NB4 (cell line): ENCODE results near the gene ASNSD1.
"Not testable (repeated sequence)": the region's sequence is repeated elsewhere in the genome, so short reads cannot be mapped to it uniquely, and the experiment has no call there.

Experiments
- DNase-seq: peaks from one replicate; pipeline ENCODE4 v3.0.0; 2010; ENCODE audit warnings: low read depth
- H3K4me3 ChIP-seq: one replicate; pipeline ENCODE4 v1.5.1; 2011; ENCODE audit warnings: mild to moderate bottlenecking, low read depth, low read length, moderate library complexity
- CTCF ChIP-seq: IDR thresholded peaks from one replicate; pipeline ENCODE4 v1.5.1; 2012; ENCODE audit warnings: low read depth, low read length
- MYC ChIP-seq: IDR thresholded peaks from 2 replicates; pipeline ENCODE4 v1.6.1; 2011; ENCODE audit warnings: low read depth, low read length
- POLR2A ChIP-seq: IDR thresholded peaks from 2 replicates; pipeline ENCODE4 v1.6.1; 2011; ENCODE audit warnings: mild to moderate bottlenecking; ENCODE audit not compliant: insufficient read length; ENCODE audit errors: extremely low read depth
- TF ChIP-seq, protein P1 (sequence below): IDR thresholded peaks from 2 replicates; pipeline ENCODE4 v1.6.1; 2011; ENCODE audit warnings: low read depth, low read length

The ASNSD1 gene

GRCh38 chr2:189660803-189661147 is 484 bp upstream of the ASNSD1 start:
- DNase-seq, result no peak
- peak overlapping the region; percentile 41 for H3K4me3 ChIP-seq
- no peak for TF ChIP-seq POLR2A
- no peak for TF ChIP-seq MYC
- TF ChIP-seq, protein P1, sequence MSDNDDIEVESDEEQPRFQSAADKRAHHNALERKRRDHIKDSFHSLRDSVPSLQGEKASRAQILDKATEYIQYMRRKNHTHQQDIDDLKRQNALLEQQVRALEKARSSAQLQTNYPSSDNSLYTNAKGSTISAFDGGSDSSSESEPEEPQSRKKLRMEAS, result no peak

DNA sequence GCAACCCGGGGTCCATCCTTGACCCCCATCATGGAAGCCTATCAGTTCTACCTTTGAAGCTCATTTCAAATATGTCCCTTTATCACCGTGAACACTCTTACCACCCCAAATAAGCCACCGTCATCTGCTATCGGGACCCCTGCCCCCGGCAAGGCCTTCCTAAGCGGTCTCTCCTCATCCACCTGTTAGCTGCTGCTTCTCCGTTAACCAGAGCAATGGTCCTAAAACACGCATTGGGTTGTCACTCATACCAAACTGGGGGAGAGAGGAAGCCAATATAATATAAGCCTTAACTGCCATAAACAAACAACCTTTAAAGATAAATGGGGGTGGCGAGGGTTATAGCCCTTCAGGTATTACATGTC is 680 bp downstream of the ASNSD1 start:
- DNase-seq, result peak; percentile 26
- peak overlapping the region; percentile 97 for H3K4me3 ChIP-seq
- TF ChIP-seq POLR2A (no peak), CTCF (no peak), MYC (no peak)
- TF ChIP-seq, protein P1, result no peak

GRCh38 chr2:189662669-189663226 is 1.5 kb downstream of the ASNSD1 start:
- DNase-seq, result no peak
- peak overlapping the region; percentile 97 for H3K4me3 ChIP-seq
- TF ChIP-seq CTCF (no peak), POLR2A (no peak), MYC (no peak)
- TF ChIP-seq, protein P1, result no peak

- H3K4me3 ChIP-seq, result peak overlapping the region; percentile 37
- DNase-seq, result not testable (repeated sequence)
Observed at GRCh38 chr2:189663319-189663718, 2.1 kb downstream of the ASNSD1 start.

DNA sequence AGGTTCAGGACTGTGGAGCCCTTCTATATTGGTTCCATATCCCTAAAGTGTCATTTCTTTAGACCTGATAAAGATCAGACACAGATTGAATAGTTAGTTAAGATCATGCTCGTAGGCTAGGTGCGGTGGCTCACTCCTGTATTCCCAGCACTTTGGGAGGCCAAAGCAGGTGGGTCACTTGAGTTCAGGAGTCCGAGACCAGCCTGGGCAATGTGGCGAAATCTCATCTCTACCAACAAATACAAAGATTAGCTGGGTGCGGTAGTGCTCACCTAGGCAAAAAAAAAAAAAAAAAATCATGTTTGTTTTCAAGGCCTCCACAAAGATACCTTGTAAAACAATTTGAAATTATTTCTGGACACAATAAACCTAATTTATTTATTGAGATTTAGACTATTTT is 8.7 kb downstream of the ASNSD1 start:
- no peak overlapping the region for H3K4me3 ChIP-seq
- TF ChIP-seq MYC, result no peak
- TF ChIP-seq CTCF, result no peak
- TF ChIP-seq, protein P1, result no peak
- TF ChIP-seq POLR2A, result no peak
- no peak for DNase-seq

DNA sequence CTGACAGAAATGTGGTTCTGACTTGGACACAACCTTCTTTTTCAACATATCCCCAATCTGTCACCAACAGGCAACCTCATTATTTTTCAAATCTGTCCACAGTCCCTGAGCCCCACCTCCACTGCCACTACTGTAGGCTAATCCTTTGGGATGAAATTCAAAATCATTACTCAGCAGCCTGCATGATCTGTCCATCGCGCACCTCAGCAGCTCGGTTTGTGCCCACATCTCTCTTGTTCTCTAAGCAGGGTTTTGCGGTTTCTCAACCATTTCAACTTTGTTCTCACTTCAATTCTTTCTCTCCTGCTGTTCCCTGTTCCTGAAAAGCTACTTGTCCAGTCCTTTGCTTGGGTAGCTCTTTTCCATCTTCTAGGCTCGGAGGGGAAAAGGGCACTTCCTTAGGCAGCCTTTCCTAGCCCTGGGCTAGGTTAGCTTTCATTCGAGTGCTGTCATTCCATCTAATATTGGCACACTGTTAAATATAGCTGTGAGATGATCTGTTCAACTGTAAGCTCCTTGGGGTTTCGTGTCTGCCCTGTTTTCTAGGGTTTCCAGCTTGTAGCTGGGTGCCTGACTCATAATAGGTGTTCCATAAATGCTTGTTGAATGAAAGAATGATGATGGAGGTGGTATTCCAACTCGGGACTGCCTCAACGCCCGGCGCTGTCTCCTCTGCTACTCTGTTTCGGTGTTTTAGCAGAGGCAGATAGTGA is 12.6 kb downstream of the ASNSD1 start:
- TF ChIP-seq, protein P1, result no peak
- TF ChIP-seq MYC, result no peak
- no peak for TF ChIP-seq POLR2A
- TF ChIP-seq CTCF, result no peak
- DNase-seq, result no peak
- H3K4me3 ChIP-seq, result peak overlapping the region; percentile 30

DNA sequence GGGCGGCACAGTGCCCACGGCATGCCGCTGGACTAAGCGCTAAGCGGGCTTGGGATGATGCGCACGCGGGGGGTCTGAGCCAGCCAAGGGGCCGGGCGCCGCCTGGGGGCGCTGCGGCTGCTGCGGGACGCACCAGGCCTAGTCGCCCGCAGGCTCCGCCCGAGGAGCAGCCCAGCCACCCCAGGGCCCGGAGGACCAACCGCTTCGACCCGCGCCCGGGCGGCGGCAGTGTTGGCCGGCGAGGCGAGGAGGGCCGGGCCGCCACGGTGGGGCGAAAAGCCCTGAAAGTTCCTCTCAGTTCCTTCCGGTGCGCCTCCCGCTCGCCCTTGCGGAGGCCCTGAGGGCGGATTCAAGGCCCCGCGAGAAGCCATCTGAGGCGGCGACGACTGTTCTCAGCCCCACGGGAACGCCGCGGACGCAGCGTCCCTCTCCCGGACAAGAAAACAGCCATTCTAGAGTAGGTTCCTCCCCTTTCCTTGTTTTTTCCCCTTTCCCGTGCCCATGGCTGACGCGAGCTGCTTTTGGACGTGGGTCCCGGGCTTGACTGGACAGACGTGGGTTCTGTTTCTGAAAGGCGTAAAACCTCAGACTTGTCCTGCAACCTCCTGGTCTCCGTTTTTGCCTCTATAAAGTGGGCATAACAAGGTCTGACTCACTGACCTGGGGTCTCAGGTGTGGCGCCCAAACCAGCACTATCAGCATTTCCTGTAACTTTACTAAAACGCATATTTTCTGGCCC is 13.3 kb downstream of the ASNSD1 start, which contains the start of gene ANKAR:
Gene ANKAR, plus strand, starts transcription at position 297 of the 739 bp plus-strand sequence. CDS start 1,821 bp downstream, outside the sequence.
- DNase-seq, result peak; percentile 91
- H3K4me3 ChIP-seq, result peak within 1 kb of the TSS; percentile 55
- TF ChIP-seq MYC, result no peak
- TF ChIP-seq, protein P1, result no peak
- TF ChIP-seq CTCF, result peak; percentile 58
